HG03066 (cell line): ENCODE data around the gene H6PD.

ENCODE experiments used
- ATAC-seq: cut with Tn5 transposase; IDR thresholded peaks from one replicate; pipeline ENCODE4 v1.9.1; 2021; ENCODE audit warnings: low read depth; ENCODE audit not compliant: unreplicated experiment

Gene H6PD

GRCh38 chr1:9271861-9272595 lies 37.5 kb downstream of the H6PD start:
- no peak for ATAC-seq

GRCh38 chr1:9273177-9273576 lies 38.6 kb downstream of the H6PD start:
- no peak for ATAC-seq

- ATAC-seq: no peak
Observed at GRCh38 chr1:9275161-9275560, 40.6 kb downstream of the H6PD start.

- no peak for ATAC-seq
Observed at GRCh38 chr1:9275567-9276034, 41.0 kb downstream of the H6PD start.

- ATAC-seq: no peak
Observed at GRCh38 chr1:9278116-9278515, 43.5 kb downstream of the H6PD start.

- ATAC-seq: no peak
Observed at GRCh38 chr1:9278585-9279153, 44.1 kb downstream of the H6PD start.

GRCh38 chr1:9279172-9279840 lies 44.7 kb downstream of the H6PD start:
- ATAC-seq: no peak

GRCh38 chr1:9280015-9280860 lies 45.7 kb downstream of the H6PD start:
- ATAC-seq: no peak

- no peak for ATAC-seq
Observed at GRCh38 chr1:9281071-9281827, 46.7 kb downstream of the H6PD start.

GRCh38 chr1:9281908-9282695 lies 47.5 kb downstream of the H6PD start:
- no peak for ATAC-seq

GRCh38 chr1:9282696-9282955 lies 48.1 kb downstream of the H6PD start:
- no peak for ATAC-seq

GRCh38 chr1:9284061-9284460 lies 49.5 kb downstream of the H6PD start:
- ATAC-seq: no peak

GRCh38 chr1:9286556-9286955 lies 52.0 kb downstream of the H6PD start:
- ATAC-seq: no peak

- ATAC-seq: no peak
Observed at GRCh38 chr1:9289090-9289534, 54.5 kb downstream of the H6PD start.

GRCh38 chr1:9289711-9290485 lies 55.3 kb downstream of the H6PD start:
- ATAC-seq: no peak

GRCh38 chr1:9291914-9292360 lies 57.4 kb downstream of the H6PD start:
- ATAC-seq: no peak

- no peak for ATAC-seq
Observed at GRCh38 chr1:9292361-9293240, 58.0 kb downstream of the H6PD start, which contains the start of gene SPSB1. Gene SPSB1, plus strand, starts transcription at chr1:9292894. Its CDS starts 62,998 bp downstream, at chr1:9355892.

GRCh38 chr1:9293241-9293532 lies 58.6 kb downstream of the H6PD start:
- no peak for ATAC-seq
